Measurements from ENCODE around the gene ERFL.
A peak's percentile ranks its signal among the peaks of the same experiment; 100 is the strongest.

Gene ERFL

GRCh38 chr19:41956621-41957020 lies 28.4 kb upstream of the ERFL start:
- TF ChIP-seq CTCF (conservative IDR thresholded peaks at IDR 0.05): no peak
- no peak overlapping the region; the same call in 1 of the 2 replicates for H3K27ac ChIP-seq

- TF ChIP-seq CTCF (conservative IDR thresholded peaks at IDR 0.05): no peak
- no peak overlapping the region for H3K27ac ChIP-seq
These were observed 27.3 kb upstream of the ERFL start for GRCh38 chr19:41955521-41955920.

- H3K27ac ChIP-seq: no peak overlapping the region
- peak; percentile 98 for TF ChIP-seq CTCF (conservative IDR thresholded peaks at IDR 0.05)
These were observed 23.5 kb upstream of the ERFL start for GRCh38 chr19:41951686-41952172.

- no peak overlapping the region for H3K27ac ChIP-seq
- TF ChIP-seq CTCF (conservative IDR thresholded peaks at IDR 0.05): no peak
These were observed 18.8 kb upstream of the ERFL start for GRCh38 chr19:41947091-41947490.

GRCh38 chr19:41945135-41945766 lies 17.0 kb upstream of the ERFL start:
- no peak overlapping the region for H3K27ac ChIP-seq
- no peak for TF ChIP-seq CTCF (conservative IDR thresholded peaks at IDR 0.05)

- no peak overlapping the region for H3K27ac ChIP-seq
- no peak for TF ChIP-seq CTCF (conservative IDR thresholded peaks at IDR 0.05)
These were observed 16.1 kb upstream of the ERFL start for GRCh38 chr19:41944336-41944735.

- H3K27ac ChIP-seq: no peak overlapping the region
- TF ChIP-seq CTCF (conservative IDR thresholded peaks at IDR 0.05): no peak
These were observed 13.4 kb upstream of the ERFL start for GRCh38 chr19:41941410-41942202.
